Activated CD4-positive, alpha-beta T cell treated with anti-CD3 and anti-CD28 coated beads, Interleukin-2, amount 50 U/mL, for 1 hour (primary cell): ENCODE measurements around the gene SMARCA4.

Experiments used
- DNase-seq: peaks from one replicate; pipeline ENCODE4 v3.0.0-alpha.2; 2020

Gene SMARCA4

GRCh38 chr19:10960314-10961072, at the start of gene SMARCA4:
SMARCA4 (plus strand) TSS chr19:10961030; CDS start chr19:10984152, 23,122 bp downstream.
- peak; percentile 98 for DNase-seq

- no peak for DNase-seq
Measured at GRCh38 chr19:10911579-10912363, 49.1 kb upstream of the SMARCA4 start.

GRCh38 chr19:10912619-10913018, 48.2 kb upstream of the SMARCA4 start:
- DNase-seq, result no peak

- no peak for DNase-seq
Measured at GRCh38 chr19:10913716-10914340, 47.0 kb upstream of the SMARCA4 start.

GRCh38 chr19:10915130-10916091, 45.4 kb upstream of the SMARCA4 start:
- no peak for DNase-seq

- DNase-seq, result no peak
Measured at GRCh38 chr19:10916602-10917001, 44.2 kb upstream of the SMARCA4 start.

- no peak for DNase-seq
Measured at GRCh38 chr19:10918359-10918758, 42.5 kb upstream of the SMARCA4 start.

- DNase-seq, result no peak
Measured at GRCh38 chr19:10919352-10920287, 41.2 kb upstream of the SMARCA4 start.

GRCh38 chr19:10920288-10920655, 40.6 kb upstream of the SMARCA4 start:
- DNase-seq, result no peak

GRCh38 chr19:10920781-10921180, 40.0 kb upstream of the SMARCA4 start:
- no peak for DNase-seq

- DNase-seq, result no peak
Measured at GRCh38 chr19:10921199-10921909, 39.5 kb upstream of the SMARCA4 start.

GRCh38 chr19:10921910-10922637, 38.8 kb upstream of the SMARCA4 start:
- DNase-seq, result no peak

GRCh38 chr19:10922638-10923014, 38.2 kb upstream of the SMARCA4 start:
- no peak for DNase-seq

GRCh38 chr19:10923260-10924112, 37.3 kb upstream of the SMARCA4 start:
- DNase-seq, result no peak

- no peak for DNase-seq
Measured at GRCh38 chr19:10924597-10924996, 36.2 kb upstream of the SMARCA4 start.

- DNase-seq, result no peak
Measured at GRCh38 chr19:10927730-10928562, 32.9 kb upstream of the SMARCA4 start.

- DNase-seq, result peak; percentile 93
Measured at GRCh38 chr19:10928563-10929401, 32.0 kb upstream of the SMARCA4 start, which contains the start of the genes TIMM29 and YIPF2. TIMM29 (plus strand) TSS chr19:10928811; CDS start chr19:10928823, 12 bp downstream. YIPF2 (minus strand) TSS chr19:10928639; CDS start chr19:10928410, 229 bp downstream.
